HFF-Myc (cell line): ENCODE measurements around the gene ROBO1.

Source experiments
- DNase-seq: peaks from one replicate; pipeline ENCODE4 v3.0.0-alpha.2; 2011; ENCODE audit warnings: low read depth; ENCODE audit errors: extremely low read depth
- H3K4me3 ChIP-seq: replicated peaks from 2 replicates; pipeline ENCODE4 v1.5.1; 2011; ENCODE audit warnings: low read depth, mild to moderate bottlenecking, control low read depth, low read length
- CTCF ChIP-seq: IDR thresholded peaks from 2 replicates; pipeline ENCODE4 v1.5.1; 2012; ENCODE audit warnings: mild to moderate bottlenecking, low read depth, low read length, control low read depth; ENCODE audit errors: missing control alignments

The ROBO1 gene

GRCh38 chr3:78918361-78919020 is 849.3 kb downstream of the ROBO1 start:
- TF ChIP-seq CTCF, result no peak

GRCh38 chr3:78917536-78917935 is 850.3 kb downstream of the ROBO1 start:
- H3K4me3 ChIP-seq, result no peak overlapping the region
- DNase-seq, result no peak
- no peak for TF ChIP-seq CTCF

More at GRCh38 chr3:78918361-78919020, 849.3 kb downstream of the ROBO1 start:
- no peak overlapping the region for H3K4me3 ChIP-seq
- no peak for DNase-seq

- no peak for TF ChIP-seq CTCF
- no peak overlapping the region for H3K4me3 ChIP-seq
- no peak for DNase-seq
Measured at GRCh38 chr3:78913711-78914110, 854.1 kb downstream of the ROBO1 start.

GRCh38 chr3:78912687-78913086 is 855.1 kb downstream of the ROBO1 start:
- DNase-seq, result no peak
- no peak overlapping the region for H3K4me3 ChIP-seq

GRCh38 chr3:78912259-78912658 is 855.5 kb downstream of the ROBO1 start:
- H3K4me3 ChIP-seq, result no peak overlapping the region
- no peak for DNase-seq
- TF ChIP-seq CTCF, result no peak

More at GRCh38 chr3:78912687-78913086, 855.1 kb downstream of the ROBO1 start:
- TF ChIP-seq CTCF, result no peak

- TF ChIP-seq CTCF, result no peak
- no peak overlapping the region for H3K4me3 ChIP-seq
- DNase-seq, result no peak
Measured at GRCh38 chr3:78911394-78911793, 856.4 kb downstream of the ROBO1 start.

- no peak for DNase-seq
- no peak for TF ChIP-seq CTCF
- H3K4me3 ChIP-seq, result no peak overlapping the region
Measured at GRCh38 chr3:78908236-78908635, 859.6 kb downstream of the ROBO1 start.
